Upper lobe of right lung (tissue), 1 donor: ENCODE measurements around the gene DPH1. TPM values are rescaled to one million over a fixed set of nuclear protein-coding genes. Genes with fewer than 3 reads are reported as not detected.

Experiments used
- ATAC-seq: fragments of 200-7000 bp; cut with Tn5 transposase; one replicate; pipeline ENCODE4 v1.9.1; 2020; ENCODE audit warnings: mild to moderate bottlenecking, moderate library complexity
- DNase-seq: peaks from one replicate; pipeline ENCODE4 v3.0.0-alpha.2; 2020
- H3K27ac ChIP-seq: fragments of 200-600 bp; one replicate; pipeline ENCODE4 v1.8.0; 2022
- H3K27me3 ChIP-seq: fragments of 200-600 bp; one replicate; pipeline ENCODE4 v1.8.0; 2022; ENCODE audit warnings: mild to moderate bottlenecking
- H3K36me3 ChIP-seq: fragments of 200-600 bp; one replicate; pipeline ENCODE4 v1.8.0; 2022
- H3K4me1 ChIP-seq: fragments of 200-600 bp; one replicate; pipeline ENCODE4 v1.8.0; 2022
- H3K4me3 ChIP-seq: fragments of 200-600 bp; one replicate; pipeline ENCODE4 v1.8.0; 2022; ENCODE audit warnings: mild to moderate bottlenecking
- H3K9me3 ChIP-seq: fragments of 200-600 bp; one replicate; pipeline ENCODE4 v1.8.0; 2022
- intact Hi-C: fragments of 100-400 bp; cut with DNase I; formaldehyde crosslinking; loops from one replicate; pipeline ENCODE4 v1.11.0; 2022
- total RNA-seq: library from RNA; stranded (reverse); fragmentation: NEBNext Ultra II Directional; extraction: Animal tissue kit (Norgen Biotek cat#: 25700); gene quantifications from one replicate; pipeline ENCODE4 v1.2.1, GENCODE V29; 2021
- TF ChIP-seq, protein P1 (sequence below): fragments of 200-600 bp; IDR thresholded peaks from one replicate; pipeline ENCODE4 v1.8.0; 2022; ENCODE audit warnings: antibody characterized with exemption
- donor health status: DM: no; HTN: yes; CAD: no; lungs with severe emphysema.

The DPH1 gene
- total RNA-seq, 1 donor from 2014 or later = 47.8 TPM

DNA sequence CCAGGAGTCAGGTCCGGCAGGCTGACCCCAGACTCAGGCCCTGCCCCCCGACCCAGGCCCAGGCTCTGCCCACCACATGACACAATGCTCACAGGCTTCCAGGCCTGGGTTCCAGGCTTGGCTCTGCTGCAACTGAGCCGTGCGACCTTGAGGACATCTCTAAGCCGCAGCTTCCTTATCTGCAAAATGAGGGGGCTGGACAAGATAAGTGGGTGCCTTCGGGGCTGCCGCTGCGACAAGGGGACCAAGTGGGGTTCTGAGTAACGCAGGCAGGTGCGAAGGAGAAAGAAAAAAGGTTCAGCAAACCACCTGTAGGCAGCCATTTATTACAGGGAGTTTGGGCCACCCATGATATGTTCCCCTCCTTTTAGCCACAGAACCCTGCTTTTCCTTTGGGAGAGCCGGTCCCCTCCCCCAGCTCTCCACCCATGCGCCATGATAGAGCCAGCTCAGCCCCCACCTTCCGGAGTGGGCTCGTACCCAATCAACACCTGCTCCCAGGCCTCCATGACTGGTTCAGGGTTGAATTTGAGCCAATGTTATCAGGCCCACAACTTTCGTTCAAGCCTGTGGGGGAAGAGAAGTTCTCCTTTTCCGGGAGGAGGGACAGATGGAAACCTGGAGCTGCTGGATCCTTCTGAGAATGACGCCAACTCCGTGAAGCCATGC lies 43.0 kb upstream of the DPH1 start:
- intact Hi-C loops = no loop called here
- DNase-seq = no peak
- no peak for ATAC-seq
- H3K27ac ChIP-seq = no peak overlapping the region
- H3K36me3 ChIP-seq = no peaks in the 10 kb centered on the region
- H3K27me3 ChIP-seq = no peaks in the 10 kb centered on the region
- TF ChIP-seq, protein P1, sequence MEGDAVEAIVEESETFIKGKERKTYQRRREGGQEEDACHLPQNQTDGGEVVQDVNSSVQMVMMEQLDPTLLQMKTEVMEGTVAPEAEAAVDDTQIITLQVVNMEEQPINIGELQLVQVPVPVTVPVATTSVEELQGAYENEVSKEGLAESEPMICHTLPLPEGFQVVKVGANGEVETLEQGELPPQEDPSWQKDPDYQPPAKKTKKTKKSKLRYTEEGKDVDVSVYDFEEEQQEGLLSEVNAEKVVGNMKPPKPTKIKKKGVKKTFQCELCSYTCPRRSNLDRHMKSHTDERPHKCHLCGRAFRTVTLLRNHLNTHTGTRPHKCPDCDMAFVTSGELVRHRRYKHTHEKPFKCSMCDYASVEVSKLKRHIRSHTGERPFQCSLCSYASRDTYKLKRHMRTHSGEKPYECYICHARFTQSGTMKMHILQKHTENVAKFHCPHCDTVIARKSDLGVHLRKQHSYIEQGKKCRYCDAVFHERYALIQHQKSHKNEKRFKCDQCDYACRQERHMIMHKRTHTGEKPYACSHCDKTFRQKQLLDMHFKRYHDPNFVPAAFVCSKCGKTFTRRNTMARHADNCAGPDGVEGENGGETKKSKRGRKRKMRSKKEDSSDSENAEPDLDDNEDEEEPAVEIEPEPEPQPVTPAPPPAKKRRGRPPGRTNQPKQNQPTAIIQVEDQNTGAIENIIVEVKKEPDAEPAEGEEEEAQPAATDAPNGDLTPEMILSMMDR = no peak
- H3K4me1 ChIP-seq = no peaks in the 10 kb centered on the region
- H3K4me3 ChIP-seq = no peak overlapping the region
- no peaks in the 10 kb centered on the region for H3K9me3 ChIP-seq

DNA sequence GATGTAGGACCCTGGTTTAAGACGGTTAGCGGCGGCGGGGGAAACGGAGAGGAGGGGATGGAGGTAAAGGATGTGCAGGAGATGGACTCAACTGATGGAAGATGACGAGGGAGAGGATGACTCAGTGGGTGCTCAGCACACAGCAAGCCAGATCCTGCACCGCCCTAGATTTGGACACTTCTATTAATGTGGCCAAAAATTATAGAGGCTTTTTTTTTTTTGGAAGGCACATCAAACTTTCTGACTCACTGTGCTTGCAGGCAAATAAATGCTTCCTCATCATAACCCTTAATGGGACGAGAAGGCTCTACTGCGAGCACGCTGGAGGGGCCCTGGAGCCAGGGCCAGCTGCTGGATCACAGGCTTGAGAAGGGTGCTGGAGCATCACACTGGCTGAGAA lies 40.8 kb upstream of the DPH1 start:
- intact Hi-C loops = no loop called here
- Histone ChIP-seq H3K36me3 (no peaks in the 10 kb centered on the region), H3K9me3 (no peaks in the 10 kb centered on the region), H3K27me3 (no peaks in the 10 kb centered on the region), H3K27ac (no peak overlapping the region), H3K4me1 (no peaks in the 10 kb centered on the region), H3K4me3 (no peak overlapping the region)
- DNase-seq (no peak), ATAC-seq (no peak)
- TF ChIP-seq, protein P1 = no peak

DNA sequence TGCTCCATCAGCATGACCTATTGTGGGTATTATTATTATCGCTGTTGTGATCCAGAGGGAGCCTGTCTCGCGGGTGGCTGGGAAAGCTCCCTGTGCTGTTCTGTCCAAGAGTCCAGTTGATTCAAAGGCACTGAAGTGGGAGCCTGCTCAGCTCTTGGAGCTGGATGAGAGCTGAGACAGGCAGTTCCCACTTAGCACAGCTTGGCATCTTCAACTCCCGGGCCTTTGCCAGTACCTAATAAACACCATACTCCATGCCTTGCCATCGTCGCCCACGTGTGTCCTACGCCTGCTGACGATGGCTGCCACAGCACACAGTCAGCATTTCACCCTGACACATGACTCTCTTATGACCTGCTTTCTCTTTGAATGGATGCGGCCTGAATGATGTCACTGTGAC lies 37.4 kb upstream of the DPH1 start:
- ATAC-seq = no peak
- H3K27me3 ChIP-seq = no peaks in the 10 kb centered on the region

DNA sequence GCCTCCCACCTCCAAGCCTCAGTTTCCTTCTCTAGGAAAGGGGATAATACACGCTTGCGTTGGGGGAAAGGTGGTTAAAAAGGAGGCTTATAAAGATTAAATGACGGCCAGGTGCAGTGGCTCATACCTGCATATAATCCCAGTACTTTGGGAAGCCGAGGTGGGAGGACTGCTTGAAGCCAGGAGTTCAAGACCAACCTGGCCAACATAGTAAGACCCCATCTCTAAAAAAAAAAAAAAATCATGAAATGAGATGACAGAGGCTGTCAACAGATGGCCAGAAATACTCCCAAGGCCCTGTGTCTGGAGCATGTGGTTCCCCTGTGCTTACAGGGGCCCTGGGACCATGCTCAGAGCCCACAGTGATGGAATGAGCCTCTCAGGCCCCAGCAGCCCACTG lies 35.2 kb upstream of the DPH1 start:
- H3K27ac ChIP-seq = no peak overlapping the region
- ATAC-seq (no peak), DNase-seq (no peak)
- no peaks in the 10 kb centered on the region for H3K9me3 ChIP-seq
- no peaks in the 10 kb centered on the region for H3K27me3 ChIP-seq
- intact Hi-C loops = no loop called here
- no peaks in the 10 kb centered on the region for H3K36me3 ChIP-seq
- no peak overlapping the region for H3K4me3 ChIP-seq
- TF ChIP-seq, protein P1 = no peak
- peaks cover 13% of the 10 kb centered on the region for H3K4me1 ChIP-seq

More for the DNA sequence above, 37.4 kb upstream of the DPH1 start:
- TF ChIP-seq, protein P1 = no peak
- intact Hi-C loops = no loop called here
- H3K9me3 ChIP-seq = no peaks in the 10 kb centered on the region
- H3K36me3 ChIP-seq = no peaks in the 10 kb centered on the region
- H3K4me3 ChIP-seq = no peak overlapping the region
- H3K27ac ChIP-seq = no peak overlapping the region
- no peak for DNase-seq
- peaks cover 1% of the 10 kb centered on the region for H3K4me1 ChIP-seq

DNA sequence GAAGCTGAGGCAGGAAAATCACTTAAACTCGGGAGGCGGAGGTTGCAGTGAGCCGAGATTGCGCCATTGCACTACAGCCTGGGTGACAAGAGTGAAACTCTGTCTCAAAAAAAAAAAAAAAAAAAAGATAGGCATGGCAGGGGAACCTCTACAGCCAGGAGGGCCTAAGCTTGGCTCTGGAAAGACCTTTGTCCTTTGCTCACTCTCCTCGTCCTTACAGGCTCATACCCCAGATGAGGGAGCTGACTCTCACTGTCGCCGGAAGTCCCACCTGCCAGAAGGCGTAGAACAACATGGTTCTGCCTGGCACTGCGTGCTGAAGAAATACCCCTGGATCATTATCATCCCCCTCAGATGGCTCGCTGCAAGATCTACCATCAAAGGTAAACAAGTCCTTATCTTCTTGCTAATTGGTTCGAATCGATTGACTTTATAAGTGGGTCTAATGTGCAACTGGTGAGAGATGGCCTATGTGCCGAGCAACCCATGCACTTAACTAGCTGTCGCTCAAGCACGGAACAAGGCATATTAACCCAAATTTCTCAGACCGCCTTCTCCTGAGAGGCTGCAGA lies 34.5 kb upstream of the DPH1 start:
- Histone ChIP-seq H3K27ac (no peak overlapping the region), H3K36me3 (no peaks in the 10 kb centered on the region), H3K9me3 (no peaks in the 10 kb centered on the region), H3K4me3 (no peak overlapping the region), H3K4me1 (peaks cover 19% of the 10 kb centered on the region), H3K27me3 (no peaks in the 10 kb centered on the region)
- no peak for DNase-seq
- intact Hi-C loops = no loop called here
- TF ChIP-seq, protein P1 = no peak
- ATAC-seq = no peak
